HG02840 (cell line): ENCODE results near the gene ZSCAN1.

Source experiments
- ATAC-seq: cut with Tn5 transposase; IDR thresholded peaks from one replicate; pipeline ENCODE4 v1.9.1; 2021; ENCODE audit warnings: mild to moderate bottlenecking, moderate library complexity, moderate number of reproducible peaks; ENCODE audit not compliant: unreplicated experiment, low FRiP score

The ZSCAN1 gene

DNA sequence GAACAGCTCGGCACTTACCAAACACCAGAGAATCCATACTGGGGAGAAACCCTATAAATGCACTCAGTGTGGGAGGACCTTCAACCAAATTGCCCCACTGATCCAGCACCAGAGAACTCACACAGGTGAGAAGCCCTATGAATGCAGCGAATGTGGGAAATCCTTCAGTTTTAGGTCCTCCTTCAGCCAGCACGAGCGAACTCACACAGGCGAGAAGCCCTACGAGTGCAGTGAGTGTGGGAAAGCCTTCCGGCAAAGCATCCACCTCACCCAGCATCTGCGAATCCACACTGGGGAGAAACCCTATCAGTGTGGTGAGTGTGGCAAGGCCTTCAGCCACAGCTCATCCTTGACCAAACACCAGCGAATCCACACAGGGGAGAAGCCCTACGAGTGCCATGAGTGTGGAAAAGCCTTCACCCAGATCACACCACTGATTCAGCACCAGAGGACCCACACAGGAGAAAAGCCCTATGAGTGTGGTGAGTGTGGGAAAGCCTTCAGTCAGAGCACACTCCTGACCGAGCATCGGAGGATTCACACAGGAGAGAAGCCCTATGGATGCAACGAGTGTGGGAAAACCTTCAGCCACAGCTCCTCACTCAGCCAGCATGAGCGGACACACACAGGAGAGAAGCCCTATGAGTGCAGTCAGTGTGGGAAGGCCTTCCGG, 33.6 kb downstream of the ZSCAN1 start:
- ATAC-seq = no peak

DNA sequence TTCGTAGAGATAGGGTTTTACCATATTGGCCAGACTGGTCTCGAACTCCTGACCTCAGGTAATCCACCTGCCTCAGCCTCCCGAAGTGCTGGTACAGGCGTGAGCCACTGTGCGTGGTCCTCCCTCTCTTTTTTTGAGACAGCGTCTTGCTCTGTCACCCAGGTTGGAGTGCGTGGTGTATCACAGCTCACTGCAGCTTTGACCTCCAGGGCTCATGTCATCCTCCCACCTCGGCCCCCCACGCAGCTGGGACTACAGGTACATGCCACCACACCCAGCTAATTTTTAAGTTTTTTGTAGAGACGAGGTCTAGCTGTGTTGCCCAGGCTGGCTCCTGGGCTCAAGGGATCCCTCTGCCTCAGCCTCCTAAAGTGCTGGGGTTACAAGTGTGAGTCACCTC, 46.0 kb downstream of the ZSCAN1 start:
- ATAC-seq = no peak

DNA sequence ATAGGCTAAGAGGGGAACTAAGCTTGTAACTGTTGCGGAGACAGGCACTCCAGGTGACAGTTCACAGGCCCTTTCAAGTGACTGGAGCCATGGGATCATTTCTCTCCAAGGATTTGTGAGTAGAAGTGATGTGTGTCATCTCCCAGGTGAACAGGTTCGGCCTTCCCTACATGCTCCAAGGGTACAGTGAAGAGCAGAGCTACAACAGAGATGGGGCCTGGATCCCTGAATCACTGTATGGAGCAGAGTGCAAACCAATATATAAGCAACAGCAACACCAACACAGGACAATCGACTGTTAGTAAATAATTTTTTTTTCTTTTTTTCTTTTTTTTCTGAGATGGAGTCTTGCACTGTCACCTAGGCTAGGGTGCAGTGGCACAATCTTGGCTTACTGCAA, 49.2 kb downstream of the ZSCAN1 start:
- ATAC-seq = no peak

DNA sequence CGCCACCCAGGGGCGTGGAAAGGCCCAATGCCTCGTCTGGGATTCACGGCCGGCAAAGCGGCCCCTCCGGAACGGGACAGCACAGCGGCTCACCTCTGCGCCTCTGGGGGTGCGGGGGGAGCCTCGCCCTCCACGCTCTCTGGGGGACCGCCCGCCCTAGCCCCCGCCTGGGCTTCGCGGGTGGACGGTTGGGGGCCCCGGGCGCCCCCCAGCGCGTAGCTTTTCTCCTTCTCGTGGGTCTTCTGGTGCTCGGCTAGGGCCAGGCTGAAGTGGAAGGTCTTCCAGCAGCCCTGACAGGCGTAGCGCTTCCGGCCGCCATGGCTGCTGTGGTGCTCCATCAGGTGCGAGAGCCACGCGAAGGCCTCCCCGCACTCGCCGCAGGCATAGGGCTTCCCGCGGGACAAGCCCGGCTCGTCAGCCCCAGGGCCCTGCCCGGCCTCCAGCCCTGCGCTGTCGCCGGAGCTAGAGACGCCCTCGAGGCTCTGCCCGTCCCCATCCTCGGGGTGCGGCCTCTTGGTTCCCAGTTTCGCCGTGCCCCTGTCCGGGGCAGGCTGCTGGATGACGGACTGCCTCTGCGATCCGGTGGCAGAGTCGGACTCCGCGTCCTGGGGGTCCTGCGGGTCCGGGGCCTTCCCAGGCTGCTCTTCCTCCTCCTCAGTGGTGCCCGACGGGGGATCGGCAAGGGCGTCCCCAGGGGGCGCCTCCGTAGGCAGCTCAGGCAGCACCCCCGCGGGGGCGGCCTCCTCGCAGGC, 50.9 kb downstream of the ZSCAN1 start:
- ATAC-seq = no peak

DNA sequence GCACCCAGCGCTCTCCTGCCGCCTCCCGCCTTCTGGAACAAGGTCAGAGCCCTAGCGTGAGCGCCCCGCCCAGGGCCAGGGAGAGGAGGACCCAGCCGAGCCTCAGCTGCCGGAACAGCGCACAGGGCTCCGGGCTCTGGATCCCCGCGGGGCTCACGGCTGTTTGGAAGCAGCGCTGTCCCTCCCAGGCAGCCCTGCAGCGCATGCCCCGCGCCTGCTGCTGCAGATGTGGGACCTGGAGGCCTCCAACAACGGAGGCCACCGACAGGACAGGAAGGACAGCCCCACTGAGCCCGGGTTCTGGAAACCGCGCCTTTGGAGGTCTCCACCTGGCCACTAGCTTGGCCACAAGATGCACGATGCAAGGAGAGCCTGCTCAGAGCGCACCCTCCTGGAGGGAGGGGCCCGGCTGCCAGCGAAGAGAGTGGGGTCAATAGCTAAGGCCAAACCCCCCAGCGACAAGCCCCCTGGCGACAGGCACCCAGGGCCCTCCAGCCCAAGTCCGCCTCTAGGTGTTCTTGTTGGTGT, 51.6 kb downstream of the ZSCAN1 start:
- ATAC-seq = no peak

DNA sequence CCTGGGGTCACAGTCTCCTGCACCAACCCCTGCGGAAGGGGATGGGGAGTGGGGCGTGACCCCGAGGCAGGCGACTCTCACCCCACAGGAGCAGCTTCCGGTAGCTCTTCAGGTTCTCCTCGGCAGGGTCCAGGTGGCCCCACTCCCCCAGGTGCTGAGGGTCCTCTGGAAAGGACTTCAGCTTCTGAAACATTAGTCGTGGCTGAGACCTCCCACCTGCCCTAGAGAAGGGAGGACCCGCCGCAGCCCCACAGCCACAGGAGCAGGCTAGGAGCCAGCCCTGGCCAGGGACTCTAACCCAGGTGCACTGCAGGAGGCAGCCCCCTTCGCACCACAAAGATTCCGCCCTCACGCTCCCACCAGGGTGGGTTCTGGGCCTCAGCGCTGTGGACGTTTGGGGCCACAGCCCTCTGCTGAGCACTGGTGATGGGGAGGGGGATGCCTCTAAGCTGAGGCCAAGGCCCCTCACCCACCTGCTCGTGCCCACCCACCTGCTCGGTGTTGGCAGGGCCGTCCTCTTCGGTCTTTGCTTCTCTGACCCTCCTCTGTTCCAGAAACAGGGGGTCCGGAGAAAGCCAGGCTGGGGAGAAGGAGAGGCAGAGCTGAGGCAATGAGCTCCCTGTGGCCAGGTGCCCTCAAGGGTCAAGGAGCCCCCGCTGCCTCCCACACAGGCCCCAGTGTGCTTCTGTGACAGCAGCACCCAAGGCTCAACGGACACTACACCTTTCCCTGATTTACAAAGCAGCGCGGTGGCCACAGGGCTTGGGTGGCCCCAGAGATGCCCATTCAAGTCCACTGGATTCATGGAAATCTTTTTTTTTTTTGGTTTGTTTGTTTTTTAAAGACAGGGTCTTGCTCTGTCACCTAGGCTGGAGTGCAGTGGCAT, 53.2 kb downstream of the ZSCAN1 start:
- no peak for ATAC-seq

DNA sequence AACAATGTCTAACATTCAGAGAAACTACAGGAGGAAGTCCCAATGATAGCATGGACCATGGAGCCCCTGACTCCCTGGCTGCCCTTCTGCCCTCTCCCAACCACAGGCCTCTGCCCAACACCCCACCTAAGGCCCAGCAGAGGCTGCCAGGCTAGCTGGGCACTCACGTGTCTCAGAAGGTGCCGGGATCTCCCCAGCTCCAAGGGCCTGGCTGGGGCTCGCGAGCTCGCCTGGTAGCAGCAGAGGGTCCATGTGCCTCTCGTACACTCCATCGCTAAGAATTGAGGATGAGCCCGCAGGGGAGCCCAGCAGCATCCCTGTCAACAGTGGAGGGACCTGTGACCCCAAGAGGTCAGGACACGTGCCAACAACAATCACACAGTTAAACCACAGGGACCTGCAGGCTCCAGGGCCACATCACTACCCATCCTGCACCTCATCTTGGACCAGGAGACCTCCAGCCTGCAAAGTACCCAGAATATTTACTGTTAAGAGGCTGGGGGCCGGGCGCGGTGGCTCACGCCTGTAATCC, 54.8 kb downstream of the ZSCAN1 start:
- ATAC-seq = no peak

DNA sequence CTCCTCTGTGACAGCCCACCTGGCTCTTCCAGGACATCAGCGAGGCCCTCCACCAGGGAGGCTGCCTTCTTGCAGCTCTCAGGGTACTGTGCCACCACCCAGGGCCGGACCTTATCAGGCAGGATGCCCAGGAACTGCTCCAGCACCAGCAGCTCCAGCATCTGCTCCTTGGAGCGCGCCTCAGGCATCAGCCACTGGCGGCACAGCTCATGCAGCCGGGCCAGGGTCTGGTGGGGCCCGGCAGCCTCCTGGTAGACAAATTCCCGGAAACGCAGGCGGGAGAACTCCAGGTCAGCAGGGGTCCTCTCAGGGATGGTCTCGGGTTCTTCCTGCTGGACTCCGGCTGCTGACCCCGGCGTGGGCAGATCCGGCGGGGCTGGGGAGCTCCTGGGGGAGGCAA, 56.0 kb downstream of the ZSCAN1 start:
- ATAC-seq = no peak

DNA sequence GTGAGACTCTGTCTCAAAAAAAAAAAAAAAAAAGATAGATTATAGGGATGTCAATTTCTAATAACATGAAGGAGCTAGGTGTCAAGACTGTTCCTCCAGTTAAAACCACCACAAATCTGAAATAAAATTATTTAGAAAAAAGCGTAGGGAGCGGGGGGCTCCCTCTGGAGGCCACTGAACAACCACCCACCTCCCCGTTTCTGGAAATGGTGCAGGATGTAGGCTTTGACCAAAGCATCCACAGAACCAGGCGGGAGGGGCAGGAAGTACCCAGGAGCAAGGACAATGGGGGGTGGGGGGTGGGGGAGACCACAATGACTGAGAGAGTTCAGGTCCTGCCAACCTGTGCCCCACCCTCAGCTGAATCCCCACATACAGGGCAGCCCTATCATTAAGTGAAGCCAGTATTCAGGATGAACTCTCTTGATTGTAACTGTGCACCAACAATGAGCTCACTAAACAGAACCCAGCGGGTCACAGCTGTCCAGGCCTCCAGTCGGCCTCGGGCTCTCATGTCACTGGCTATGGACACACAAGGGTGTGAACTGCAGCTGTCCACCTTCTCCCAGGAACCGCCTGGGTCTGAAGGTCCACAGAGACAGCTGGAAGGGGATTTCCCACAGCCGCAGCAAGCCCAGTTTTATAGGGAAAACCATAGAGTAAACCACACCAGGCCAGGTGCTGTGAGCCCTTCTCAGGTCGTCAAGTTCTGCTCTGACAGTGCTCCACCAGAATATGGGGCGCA, 57.6 kb downstream of the ZSCAN1 start:
- ATAC-seq = no peak

DNA sequence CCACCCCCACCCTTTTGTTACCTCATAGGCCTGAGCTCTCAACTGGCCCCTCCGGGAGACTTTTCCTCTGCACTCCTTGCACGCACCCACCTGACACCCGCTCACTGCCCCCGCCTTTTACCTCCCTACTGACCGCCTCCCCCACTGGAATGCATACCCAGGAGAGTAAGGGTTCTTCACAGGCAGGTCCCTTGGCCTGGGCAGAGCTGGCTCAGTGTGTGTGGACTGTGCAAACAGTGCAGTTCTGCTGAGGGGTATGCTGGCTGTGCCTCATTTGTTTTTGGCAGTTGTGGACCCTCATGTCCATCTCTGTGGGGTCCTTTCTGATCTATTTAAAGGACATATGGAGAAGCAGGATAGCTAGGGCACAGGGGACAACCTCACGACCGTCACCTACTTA, 59.2 kb downstream of the ZSCAN1 start:
- no peak for ATAC-seq

DNA sequence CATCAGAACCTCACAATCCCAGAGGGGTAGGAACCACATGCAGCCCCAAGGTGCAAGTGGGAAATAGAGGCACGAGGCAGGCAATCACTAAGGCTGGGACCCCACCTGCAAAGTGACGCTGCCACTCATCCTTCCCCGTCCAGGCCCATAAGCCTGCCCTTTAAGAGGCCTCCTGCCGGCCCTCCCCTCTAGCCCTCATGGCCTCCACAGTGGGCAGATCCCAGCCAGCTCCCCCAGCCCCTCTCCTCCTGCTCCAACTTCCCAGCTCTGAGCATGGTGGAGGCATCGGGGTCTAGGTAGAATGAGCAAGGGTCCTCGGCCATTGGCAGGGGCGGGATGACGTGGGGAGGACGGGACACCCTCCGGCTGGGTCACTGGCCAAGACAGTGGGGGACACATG, 61.5 kb downstream of the ZSCAN1 start:
- ATAC-seq = no peak

DNA sequence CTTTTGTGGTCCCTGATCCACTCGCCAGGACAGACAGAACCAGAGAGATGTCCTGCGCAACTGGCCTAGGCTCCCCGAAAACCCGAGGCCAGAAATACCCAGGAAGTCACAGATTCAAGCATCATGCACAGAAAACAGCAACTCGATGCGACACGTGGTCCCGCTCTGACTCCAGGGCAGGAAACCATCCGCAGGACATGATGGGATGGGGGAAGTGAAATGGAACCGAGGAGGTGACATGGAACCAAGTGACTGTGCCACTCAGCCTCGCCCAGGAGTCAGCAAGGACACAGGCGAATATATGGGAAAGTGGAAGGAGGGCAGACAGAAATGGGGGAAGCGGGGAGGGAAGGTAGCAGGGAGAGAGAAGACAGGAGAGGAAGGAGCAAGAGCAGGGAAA, 63.1 kb downstream of the ZSCAN1 start:
- ATAC-seq = no peak

DNA sequence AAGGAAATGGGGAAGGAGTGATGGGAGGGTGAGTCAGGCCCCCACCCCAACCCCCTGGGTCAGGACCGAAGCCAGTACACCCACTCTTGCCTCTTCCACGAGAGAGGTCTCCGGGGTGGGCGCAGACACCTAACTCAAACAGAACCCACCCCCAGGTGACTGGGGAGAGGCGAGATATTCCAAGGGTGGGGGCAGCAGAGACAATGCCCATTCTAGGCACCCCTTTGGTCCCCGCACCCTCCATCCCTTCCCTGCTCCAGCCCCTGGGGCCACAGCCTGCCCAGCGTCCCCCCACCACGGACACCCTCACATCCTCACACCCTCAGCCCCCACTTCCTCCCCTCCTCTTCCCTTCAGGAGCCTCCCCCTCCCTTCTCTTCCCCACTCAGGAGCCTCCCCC, 63.5 kb downstream of the ZSCAN1 start:
- no peak for ATAC-seq

DNA sequence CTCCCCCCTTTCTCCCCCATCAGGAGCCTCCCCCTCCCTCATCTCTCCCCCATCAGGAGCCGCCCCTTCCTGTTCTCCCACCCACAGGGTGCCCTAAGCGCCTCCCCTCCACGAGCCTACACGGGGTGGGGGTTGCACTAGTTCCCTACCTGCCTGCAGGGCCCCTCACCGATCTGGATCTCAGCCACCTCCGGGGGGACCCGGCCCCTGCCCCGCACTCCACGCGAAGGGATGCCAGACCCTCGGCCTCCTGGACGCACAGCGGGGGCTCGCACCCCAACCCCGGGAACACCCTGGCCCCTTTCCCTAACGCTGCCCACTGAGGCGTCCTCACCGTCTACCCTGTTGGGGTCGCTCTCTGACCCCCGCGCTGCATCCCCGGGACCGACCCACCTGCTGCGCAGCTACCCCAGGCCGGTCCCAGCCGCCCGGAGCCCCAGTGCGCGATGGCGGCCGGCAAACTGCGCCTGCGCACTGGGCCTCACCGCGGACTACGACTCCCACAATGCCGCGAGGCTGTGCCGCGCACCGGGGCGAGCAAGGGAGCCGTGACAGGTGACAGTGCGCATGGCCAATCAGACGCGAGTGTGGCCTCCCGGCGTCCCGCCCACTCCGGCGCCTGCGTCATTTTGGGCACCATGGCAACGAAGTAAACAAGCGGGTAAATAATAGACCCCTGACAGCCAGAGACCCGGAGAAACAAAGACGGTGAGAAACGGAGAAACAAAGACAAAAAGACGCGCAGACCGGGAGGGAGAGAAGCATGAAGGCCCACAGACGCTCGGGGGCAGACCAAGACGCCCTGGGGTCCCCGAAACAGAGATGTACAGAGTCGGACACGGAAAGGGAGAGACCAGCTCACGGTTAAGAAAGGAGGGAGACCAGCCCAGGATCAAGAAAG, 64.2 kb downstream of the ZSCAN1 start, which contains the start of gene ZSCAN18:
Gene ZSCAN18, minus strand, starts transcription at position 451 of the 901 bp plus-strand sequence. CDS start 7,964 bp downstream, outside the sequence.
- ATAC-seq = no peak

DNA sequence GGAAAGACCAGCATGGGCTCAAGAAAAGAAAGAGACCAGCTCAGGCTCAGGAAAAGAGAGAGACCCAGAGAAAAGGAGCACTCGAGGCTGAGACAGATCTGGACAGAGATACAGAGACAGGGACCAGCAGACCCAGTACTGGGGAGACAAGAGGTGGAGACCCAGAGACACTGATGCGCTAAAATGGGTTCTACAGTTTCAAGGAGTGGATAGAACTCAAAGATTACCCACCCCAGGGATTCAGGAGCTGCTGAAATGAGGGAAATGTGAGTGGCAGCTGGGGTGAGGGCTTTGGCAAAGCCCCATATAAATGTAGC, 64.8 kb downstream of the ZSCAN1 start:
- no peak for ATAC-seq
